Uterus (tissue), 4 donors: Measurements from ENCODE around the gene FSCN2. TPM values are rescaled to one million over a fixed set of nuclear protein-coding genes. Genes with fewer than 3 reads are reported as not detected.

Source experiments
- DNase-seq, 2 donors: peaks; one replicate each; pipeline ENCODE4 v3.0.0-alpha.2; 2019 to 2020
- H3K27ac ChIP-seq, 2 donors: fragments of 200-600 bp; sonication (generic); 1 replicate in 1 of 2; 2 replicates in 1 of 2; pipeline ENCODE4 v1.5.1; 2016 to 2018
- H3K27me3 ChIP-seq, 2 donors: fragments of 200-600 bp; sonication (generic); one replicate each; pipeline ENCODE4 v1.5.1; 2018 to 2019; ENCODE audit warnings: control low read depth in 1 of 2
- H3K36me3 ChIP-seq, 2 donors: fragments of 200-600 bp; sonication (generic); one replicate each; pipeline ENCODE4 v1.5.1; 2019; ENCODE audit warnings: control low read depth in 1 of 2
- H3K4me1 ChIP-seq, 2 donors: fragments of 200-600 bp; sonication (generic); one replicate each; pipeline ENCODE4 v1.5.1; 2018 to 2019; ENCODE audit warnings: control low read depth in 1 of 2
- H3K4me3 ChIP-seq, 2 donors: fragments of 200-600 bp; sonication (generic); 1 replicate in 1 of 2; 2 replicates in 1 of 2; pipeline ENCODE4 v1.5.1; 2018 to 2019; ENCODE audit warnings: mild to moderate bottlenecking in 1 of 2
- H3K9me3 ChIP-seq, 2 donors: fragments of 200-600 bp; sonication (generic); one replicate each; pipeline ENCODE4 v1.5.1; 2019; ENCODE audit warnings: control low read depth in 1 of 2
- POLR2A ChIP-seq, 2 donors: fragments of 450-650 bp; IDR thresholded peaks; one replicate each; pipeline ENCODE4 v1.6.1; 2016; ENCODE audit warnings: antibody characterized with exemption in 2 of 2, mild to moderate bottlenecking in 1 of 2, moderate library complexity in 1 of 2
- intact Hi-C: fragments of 100-400 bp; cut with DNase I; formaldehyde crosslinking; loops from one replicate; pipeline ENCODE4 v1.15.1; 2023; ENCODE audit warnings: low total_unique reads
- total RNA-seq, 4 donors: library from RNA; depleted of rRNA in 3 of 4; stranded (reverse); fragments of >200 nt in 3 of 4; gene quantifications; one replicate each; pipeline versions ENCODE4 v1.1.0 to v1.2.4, GENCODE V29; 2014 to 2023
- TF ChIP-seq, protein P1 (sequence below), 4 experiments: fragments of 200-600 bp in 2 of 4; fragments of 450-650 bp in 2 of 4; sonication (generic) in 2 of 4; IDR thresholded peaks; one replicate each; pipeline ENCODE4 v1.5.1; 2016 to 2019; ENCODE audit warnings: antibody characterized with exemption in 4 of 4, mild to moderate bottlenecking in 2 of 4, moderate library complexity in 1 of 4
- donor health status: DM: yes; HTN: yes; CAD: no.

Gene FSCN2
- total RNA-seq, 4 donors from 2014 or later: 5.0 to 7.4 TPM; not detected in 2

DNA sequence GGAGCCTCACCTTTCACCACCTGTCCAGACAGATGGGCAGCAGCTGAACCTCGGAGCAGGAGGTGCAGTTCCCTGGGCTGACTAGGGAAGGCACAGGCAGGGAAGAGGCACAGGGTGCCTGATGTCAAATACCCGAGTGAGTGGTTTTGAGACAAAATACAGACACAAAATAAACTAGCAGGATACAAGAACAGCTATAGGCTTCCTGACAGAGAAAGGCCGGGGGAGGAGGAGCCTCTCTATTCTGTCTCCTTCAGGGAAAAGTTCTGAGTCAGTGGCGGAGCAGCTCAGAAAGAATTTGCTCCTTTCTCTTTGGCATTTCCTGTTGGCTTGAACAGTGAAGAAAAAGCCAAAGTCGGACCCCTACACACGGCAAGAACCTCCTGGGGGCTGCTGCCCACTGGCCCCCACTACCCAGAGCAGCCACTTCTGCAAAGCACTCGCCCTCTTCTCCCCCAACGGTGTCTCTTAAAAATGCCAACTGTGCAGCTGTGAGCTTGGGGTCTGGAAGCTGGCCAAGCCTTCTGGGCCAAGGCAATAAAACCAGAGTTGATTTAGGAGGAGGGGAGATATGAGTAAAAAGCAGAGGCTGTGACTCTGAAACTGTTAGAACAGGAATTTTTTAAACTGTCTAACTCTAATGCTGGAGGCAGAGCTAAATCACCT is 38.4 kb downstream of the FSCN2 start:
- peak; percentile 80 to 86 for DNase-seq
- Histone ChIP-seq H3K27ac (peak overlapping the region; percentile 72 to 80), H3K4me1 (peaks cover 17 to 21% of the 10 kb centered on the region in 2 donors)

DNA sequence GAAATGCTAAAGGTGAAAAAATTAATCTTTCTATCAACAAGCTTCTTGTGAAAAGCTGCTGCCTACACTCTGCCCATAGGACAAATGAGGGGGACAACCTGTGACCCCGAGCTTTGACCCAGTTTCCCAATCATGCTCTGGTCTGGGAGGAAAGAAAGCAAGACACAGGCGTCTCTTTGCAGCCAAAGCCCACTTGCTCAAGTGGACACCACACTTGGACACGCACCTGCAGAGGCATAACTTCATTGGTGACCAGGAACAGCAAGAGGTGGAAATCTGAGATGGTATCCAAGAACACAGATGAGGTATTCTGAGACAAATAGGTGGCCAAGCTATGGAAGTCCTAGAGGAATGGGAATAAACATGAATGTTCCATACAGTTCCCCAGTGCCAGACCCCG is 39.0 kb downstream of the FSCN2 start:
- H3K4me1 ChIP-seq: peaks cover 17 to 21% of the 10 kb centered on the region in 2 donors
- H3K27ac ChIP-seq: peak overlapping the region; percentile 72 to 80
- H3K27me3 ChIP-seq: no peaks in the 10 kb centered on the region
- H3K9me3 ChIP-seq: no peaks in the 10 kb centered on the region
- intact Hi-C loops: no loop called here
- no peak for DNase-seq
- no peak for TF ChIP-seq POLR2A (IDR thresholded peaks at IDR 0.05)
- TF ChIP-seq, protein P1, sequence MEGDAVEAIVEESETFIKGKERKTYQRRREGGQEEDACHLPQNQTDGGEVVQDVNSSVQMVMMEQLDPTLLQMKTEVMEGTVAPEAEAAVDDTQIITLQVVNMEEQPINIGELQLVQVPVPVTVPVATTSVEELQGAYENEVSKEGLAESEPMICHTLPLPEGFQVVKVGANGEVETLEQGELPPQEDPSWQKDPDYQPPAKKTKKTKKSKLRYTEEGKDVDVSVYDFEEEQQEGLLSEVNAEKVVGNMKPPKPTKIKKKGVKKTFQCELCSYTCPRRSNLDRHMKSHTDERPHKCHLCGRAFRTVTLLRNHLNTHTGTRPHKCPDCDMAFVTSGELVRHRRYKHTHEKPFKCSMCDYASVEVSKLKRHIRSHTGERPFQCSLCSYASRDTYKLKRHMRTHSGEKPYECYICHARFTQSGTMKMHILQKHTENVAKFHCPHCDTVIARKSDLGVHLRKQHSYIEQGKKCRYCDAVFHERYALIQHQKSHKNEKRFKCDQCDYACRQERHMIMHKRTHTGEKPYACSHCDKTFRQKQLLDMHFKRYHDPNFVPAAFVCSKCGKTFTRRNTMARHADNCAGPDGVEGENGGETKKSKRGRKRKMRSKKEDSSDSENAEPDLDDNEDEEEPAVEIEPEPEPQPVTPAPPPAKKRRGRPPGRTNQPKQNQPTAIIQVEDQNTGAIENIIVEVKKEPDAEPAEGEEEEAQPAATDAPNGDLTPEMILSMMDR (IDR thresholded peaks at IDR 0.05): no peak
- no peaks in the 10 kb centered on the region for H3K36me3 ChIP-seq
- H3K4me3 ChIP-seq: peak overlapping the region in 1 of 2 donors; percentile 6

More for the DNA sequence above, 38.4 kb downstream of the FSCN2 start:
- H3K36me3 ChIP-seq: no peaks in the 10 kb centered on the region
- H3K4me3 ChIP-seq: peak overlapping the region in 1 of 2 donors; percentile 6
- TF ChIP-seq POLR2A (IDR thresholded peaks at IDR 0.05): no peak
- TF ChIP-seq, protein P1 (IDR thresholded peaks at IDR 0.05): no peak
- no peaks in the 10 kb centered on the region for H3K9me3 ChIP-seq
- intact Hi-C loops: no loop called here
- no peaks in the 10 kb centered on the region for H3K27me3 ChIP-seq

DNA sequence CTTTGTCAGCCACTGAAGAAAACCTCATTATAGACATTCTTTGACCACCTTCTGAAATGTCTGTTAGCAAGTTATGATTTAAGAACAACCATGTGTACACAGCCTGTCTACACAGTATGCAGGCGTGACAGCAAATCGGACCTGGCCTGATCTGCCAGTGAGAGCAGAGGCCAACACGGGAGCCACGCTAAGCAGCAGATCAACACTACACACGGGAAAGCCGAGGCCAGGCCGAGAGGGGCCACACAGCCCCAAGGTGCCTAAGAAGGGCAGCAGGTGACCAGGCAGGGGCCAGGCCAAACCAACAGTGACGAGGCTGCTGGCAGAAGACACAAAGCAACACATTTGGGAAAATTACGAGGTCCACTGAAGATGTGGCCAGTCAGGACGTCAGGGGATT is 40.2 kb downstream of the FSCN2 start:
- Histone ChIP-seq H3K27me3 (no peaks in the 10 kb centered on the region), H3K9me3 (no peaks in the 10 kb centered on the region), H3K27ac (peak overlapping the region; percentile 72 to 80), H3K4me1 (peaks cover 17 to 21% of the 10 kb centered on the region in 2 donors), H3K4me3 (no peak overlapping the region), H3K36me3 (no peaks in the 10 kb centered on the region)
- TF ChIP-seq POLR2A (IDR thresholded peaks at IDR 0.05): no peak
- TF ChIP-seq, protein P1 (IDR thresholded peaks at IDR 0.05): no peak
- DNase-seq: no peak
- intact Hi-C loops: no loop called here

DNA sequence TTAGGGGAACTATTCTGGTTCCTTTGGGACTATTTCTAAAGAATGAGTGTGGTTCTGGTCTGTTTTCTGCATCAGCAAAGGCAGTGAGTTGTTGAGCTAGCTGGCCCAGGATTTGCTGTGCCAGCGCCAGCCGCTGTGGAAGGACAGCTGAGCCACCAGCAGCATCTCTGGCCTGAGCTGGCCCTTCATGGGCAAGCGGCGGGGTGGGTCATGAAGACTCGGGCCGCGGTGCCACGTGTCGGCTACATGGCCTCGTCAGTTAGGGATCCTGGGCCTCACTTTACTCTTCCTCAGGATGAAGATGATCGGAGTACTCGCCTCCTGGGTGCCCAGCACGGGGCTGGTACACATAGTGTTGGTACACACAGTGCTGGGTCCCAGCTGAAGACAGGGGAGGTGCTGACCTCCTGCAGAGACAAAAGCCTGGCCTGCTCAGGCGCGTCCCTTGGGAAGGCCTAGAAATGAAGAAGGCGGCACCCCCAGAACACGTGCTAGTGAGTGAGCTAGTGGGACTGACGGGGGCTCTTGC is 41.9 kb downstream of the FSCN2 start:
- Histone ChIP-seq H3K9me3 (no peaks in the 10 kb centered on the region), H3K27me3 (no peaks in the 10 kb centered on the region), H3K4me3 (no peak overlapping the region), H3K36me3 (no peaks in the 10 kb centered on the region), H3K4me1 (peaks cover 17 to 20% of the 10 kb centered on the region in 2 donors), H3K27ac (no peak overlapping the region)
- intact Hi-C loops: no loop called here
- TF ChIP-seq, protein P1 (IDR thresholded peaks at IDR 0.05): no peak
- TF ChIP-seq POLR2A (IDR thresholded peaks at IDR 0.05): no peak
- DNase-seq: no peak

DNA sequence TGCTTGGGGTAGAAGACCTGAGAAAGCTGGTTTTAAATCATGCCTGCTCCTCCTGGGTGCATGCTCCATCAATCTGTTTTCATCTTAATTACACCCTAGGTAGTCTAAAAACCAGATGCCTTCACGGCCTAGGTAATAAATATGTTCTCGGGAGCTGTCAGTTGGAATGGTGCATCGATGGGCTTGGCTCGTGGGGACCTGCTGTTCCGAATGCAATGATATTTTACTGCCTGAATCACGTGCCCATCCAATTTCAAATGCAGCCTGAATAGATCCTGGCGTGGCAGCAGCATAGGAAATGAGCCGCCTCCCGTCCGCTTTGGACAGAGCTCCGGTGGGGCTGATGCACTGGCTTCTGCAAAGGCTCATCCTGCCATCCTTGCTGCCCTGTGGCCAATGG is 42.8 kb downstream of the FSCN2 start:
- no peak for DNase-seq
- Histone ChIP-seq H3K27me3 (no peaks in the 10 kb centered on the region), H3K4me3 (no peak overlapping the region), H3K4me1 (peaks cover 11% of the 10 kb centered on the region in 2 donors), H3K27ac (no peak overlapping the region), H3K36me3 (no peaks in the 10 kb centered on the region), H3K9me3 (no peaks in the 10 kb centered on the region)
- TF ChIP-seq POLR2A (IDR thresholded peaks at IDR 0.05): no peak
- TF ChIP-seq, protein P1 (IDR thresholded peaks at IDR 0.05): no peak
- intact Hi-C loops: no loop called here
